Naive thymus-derived CD4-positive, alpha-beta T cell (primary cell): ENCODE results near the gene SPART. TPM values are rescaled to one million over a fixed set of nuclear protein-coding genes. Genes with fewer than 3 reads are reported as not detected.

ENCODE experiments used
- ATAC-seq: fragments of 150-1000 bp; cut with Tn5 transposase; 2 replicates; pipeline ENCODE4 v1.10.0; 2021; ENCODE audit warnings: mild to moderate bottlenecking, moderate library complexity
- CTCF ChIA-PET: fragments of 350-600 bp; sonication (Branson Sonifier 250); formaldehyde crosslinking; loops from one replicate; lab custom pipeline; 2021; ENCODE audit warnings: antibody characterized with exemption; lab: Charles Lee
- POLR2A ChIA-PET: fragments of 350-600 bp; sonication (Branson Sonifier 250); formaldehyde crosslinking; loops from one replicate; lab custom pipeline; 2021; ENCODE audit warnings: antibody characterized with exemption, inconsistent platforms; lab: Charles Lee
- DNase-seq, 9 donors: peaks; one replicate each; pipeline versions ENCODE4 v3.0.0 to v3.0.0-alpha.2; 2020 to 2022; ENCODE audit warnings: mixed read lengths in 1 of 9
- H3K27ac ChIP-seq: one replicate; pipeline ENCODE4 v1.7.0; 2013; ENCODE audit warnings: mild to moderate bottlenecking, low read depth, low read length, moderate library complexity
- H3K27me3 ChIP-seq, 2 donors: one replicate each; pipeline ENCODE4 v1.7.0; 2013; ENCODE audit warnings: low read length in 2 of 2, mild to moderate bottlenecking in 2 of 2, moderate library complexity in 2 of 2; ENCODE audit not compliant: control insufficient read depth in 2 of 2, insufficient read depth in 2 of 2
- H3K36me3 ChIP-seq, 3 experiments: 1 replicate in 2 of 3; 2 replicates in 1 of 3; pipeline ENCODE4 v1.7.0; 2013; ENCODE audit warnings: low read length in 3 of 3, mild to moderate bottlenecking in 3 of 3, moderate library complexity in 1 of 3; ENCODE audit not compliant: insufficient read depth in 3 of 3, control insufficient read depth in 2 of 3
- H3K4me1 ChIP-seq, 2 donors: one replicate each; pipeline ENCODE4 v1.7.0; 2013; ENCODE audit warnings: low read length in 2 of 2, mild to moderate bottlenecking in 2 of 2, moderate library complexity in 1 of 2; ENCODE audit not compliant: control insufficient read depth in 2 of 2, insufficient read depth in 2 of 2
- H3K4me3 ChIP-seq: 2 replicates; pipeline ENCODE4 v1.7.0; 2013; ENCODE audit warnings: mild to moderate bottlenecking, low read length
- H3K9me3 ChIP-seq, 3 experiments: 1 replicate in 2 of 3; 2 replicates in 1 of 3; pipeline ENCODE4 v1.7.0; 2013; ENCODE audit warnings: low read length in 3 of 3; ENCODE audit not compliant: control insufficient read depth in 2 of 3
- H3K27ac Mint-ChIP-seq, 9 donors: one replicate each; pipeline ENCODE4 v1.8.0; 2020 to 2022; ENCODE audit warnings: mixed read lengths in 9 of 9, mild to moderate bottlenecking in 8 of 9, moderate library complexity in 5 of 9, inconsistent platforms in 2 of 9
- H3K27me3 Mint-ChIP-seq, 5 donors: one replicate each; pipeline ENCODE4 v1.8.0; 2021 to 2022; ENCODE audit warnings: mixed read lengths in 5 of 5, mild to moderate bottlenecking in 1 of 5
- H3K36me3 Mint-ChIP-seq, 5 donors: one replicate each; pipeline ENCODE4 v1.8.0; 2020 to 2022; ENCODE audit warnings: mixed read lengths in 5 of 5, mild to moderate bottlenecking in 3 of 5, inconsistent platforms in 1 of 5
- H3K4me1 Mint-ChIP-seq, 7 donors: one replicate each; pipeline ENCODE4 v1.8.0; 2020 to 2022; ENCODE audit warnings: mixed read lengths in 7 of 7, mild to moderate bottlenecking in 3 of 7, inconsistent platforms in 1 of 7
- H3K4me3 Mint-ChIP-seq, 10 donors: one replicate each; pipeline ENCODE4 v1.8.0; 2020 to 2022; ENCODE audit warnings: mild to moderate bottlenecking in 10 of 10, mixed read lengths in 10 of 10, moderate library complexity in 6 of 10, inconsistent platforms in 2 of 10
- H3K9me3 Mint-ChIP-seq, 11 donors: one replicate each; pipeline ENCODE4 v1.8.0; 2020 to 2022; ENCODE audit warnings: mixed read lengths in 11 of 11, mild to moderate bottlenecking in 4 of 11, inconsistent platforms in 1 of 11, moderate library complexity in 1 of 11
- intact Hi-C, 2 donors: fragments of 100-400 bp; cut with micrococcal nuclease; formaldehyde crosslinking; loops; one replicate each; pipeline ENCODE4 v1.15.1; 2023
- polyA plus RNA-seq, 2 donors: library from polyadenylated mRNA; unstranded; fragments of 300-500 nt; fragmentation: Illumina TruSeq; gene quantifications; one replicate each; pipeline ENCODE4 v1.2.3, GENCODE V29; 2021
- total RNA-seq, 6 experiments: library from RNA in 5 of 6; stranded (reverse) in 5 of 6; gene quantifications; 1 replicate in 5 of 6; 2 replicates in 1 of 6; pipeline ENCODE4 v1.2.3 and lab custom pipeline; 2021 to 2026

SPART gene
- total and polyA plus RNA-seq, 7 experiments from 2014 or later: 24.8 to 67.5 (median 39.6) TPM

DNA sequence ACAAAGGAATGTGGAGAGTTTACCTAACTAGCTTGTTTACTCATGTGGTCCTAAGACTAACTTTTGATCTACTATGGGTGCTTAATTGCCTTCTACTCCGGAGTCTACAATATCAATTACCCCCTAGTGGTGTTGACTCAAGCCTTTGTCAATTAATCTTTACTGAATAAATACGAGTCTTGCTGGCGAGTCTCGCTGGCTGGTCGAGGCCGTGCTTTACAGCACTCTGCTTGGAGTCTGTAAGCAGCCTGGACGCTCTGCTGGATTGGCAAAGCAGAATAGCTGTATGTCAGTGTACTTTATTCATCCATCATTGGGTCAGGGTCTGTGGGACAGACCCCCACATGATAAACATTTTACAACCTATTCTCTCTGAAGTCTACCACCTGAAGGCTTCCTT lies 9.9 kb upstream of the SPART start:
- no peak for DNase-seq
- ChIA-PET POLR2A (no interaction called here), CTCF (no interaction called here)
- H3K4me3 Mint-ChIP-seq: no peak overlapping the region
- H3K27ac Mint-ChIP-seq: no peak overlapping the region
- intact Hi-C loops: no loop called here
- no peaks in the 10 kb centered on the region for H3K9me3 Mint-ChIP-seq
- Histone ChIP-seq H3K4me1 (no peaks in the 10 kb centered on the region), H3K27ac (no peak overlapping the region), H3K27me3 (no peaks in the 10 kb centered on the region), H3K9me3 (no peaks in the 10 kb centered on the region), H3K36me3 (no peaks in the 10 kb centered on the region), H3K4me3 (no peak overlapping the region)
- no peak for ATAC-seq
- H3K36me3 Mint-ChIP-seq: no peaks in the 10 kb centered on the region
- H3K4me1 Mint-ChIP-seq: peaks cover 0 to 8% (median 0%) of the 10 kb centered on the region in 7 donors
- H3K27me3 Mint-ChIP-seq: peaks cover 0 to 19% (median 8%) of the 10 kb centered on the region in 5 donors

- Histone ChIP-seq H3K36me3 (no peaks in the 10 kb centered on the region), H3K9me3 (no peaks in the 10 kb centered on the region), H3K27me3 (no peaks in the 10 kb centered on the region), H3K4me3 (no peak overlapping the region), H3K27ac (no peak overlapping the region), H3K4me1 (no peaks in the 10 kb centered on the region)
- Mint-ChIP-seq H3K36me3 (no peaks in the 10 kb centered on the region), H3K4me1 (peaks cover 0 to 8% (median 0%) of the 10 kb centered on the region in 7 donors), H3K9me3 (no peaks in the 10 kb centered on the region), H3K4me3 (no peak overlapping the region), H3K27ac (no peak overlapping the region), H3K27me3 (peaks cover 0 to 15% (median 8%) of the 10 kb centered on the region in 5 donors)
- no peak for DNase-seq
- no peak for ATAC-seq
- ChIA-PET POLR2A (no interaction called here), CTCF (no interaction called here)
- intact Hi-C loops: no loop called here
Measured at GRCh38 chr13:36355632-36356031, 9.4 kb upstream of the SPART start.

- CTCF ChIA-PET: no interaction called here
- Histone ChIP-seq H3K4me1 (no peaks in the 10 kb centered on the region), H3K27ac (no peak overlapping the region), H3K27me3 (no peaks in the 10 kb centered on the region), H3K36me3 (no peaks in the 10 kb centered on the region), H3K4me3 (no peak overlapping the region), H3K9me3 (no peaks in the 10 kb centered on the region)
- ATAC-seq (no peak), DNase-seq (no peak)
- POLR2A ChIA-PET: no interaction called here
- Mint-ChIP-seq H3K4me3 (no peak overlapping the region), H3K27ac (no peak overlapping the region), H3K9me3 (no peaks in the 10 kb centered on the region), H3K36me3 (no peaks in the 10 kb centered on the region), H3K4me1 (peaks cover 0 to 8% (median 0%) of the 10 kb centered on the region in 7 donors), H3K27me3 (peaks cover 0 to 15% (median 8%) of the 10 kb centered on the region in 5 donors)
- intact Hi-C loops: no loop called here
Measured at GRCh38 chr13:36354842-36355623, 8.8 kb upstream of the SPART start.

GRCh38 chr13:36353001-36353400 lies 6.8 kb upstream of the SPART start:
- DNase-seq: no peak
- Mint-ChIP-seq H3K4me3 (no peak overlapping the region), H3K9me3 (no peaks in the 10 kb centered on the region), H3K36me3 (no peaks in the 10 kb centered on the region), H3K27ac (no peak overlapping the region), H3K27me3 (peaks cover 0 to 15% (median 8%) of the 10 kb centered on the region in 5 donors), H3K4me1 (peaks cover 0 to 8% (median 0%) of the 10 kb centered on the region in 7 donors)
- CTCF ChIA-PET: interaction anchor here (0.6 kb wide), 1 partner anchor 49 kb away, joined by 4 read pairs; no protein-coding TSS in a partner anchor
- POLR2A ChIA-PET: no interaction called here
- ATAC-seq: no peak
- H3K27ac ChIP-seq: no peak overlapping the region
- intact Hi-C loops: no loop called here
- H3K27me3 ChIP-seq: no peaks in the 10 kb centered on the region
- no peak overlapping the region for H3K4me3 ChIP-seq
- no peaks in the 10 kb centered on the region for H3K4me1 ChIP-seq
- no peaks in the 10 kb centered on the region for H3K9me3 ChIP-seq
- no peaks in the 10 kb centered on the region for H3K36me3 ChIP-seq

DNA sequence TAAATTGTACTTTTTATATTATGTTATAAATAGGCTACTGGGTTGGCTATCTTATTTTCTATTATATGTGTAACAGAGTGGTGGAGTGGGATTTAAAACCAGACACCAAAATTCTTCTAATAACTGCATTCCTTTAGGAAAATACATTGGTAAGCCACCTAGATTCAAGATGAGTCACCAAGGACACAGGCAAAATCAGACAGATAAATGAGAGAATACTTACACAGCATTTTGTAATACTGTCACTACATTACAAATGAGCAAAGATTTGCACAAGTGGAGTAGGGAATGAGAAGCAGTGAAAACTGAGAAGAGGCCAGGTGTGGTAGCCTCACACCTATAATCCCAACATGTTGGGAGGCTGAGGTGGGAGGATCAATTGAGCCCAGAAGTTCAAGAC lies 6.2 kb upstream of the SPART start:
- DNase-seq (no peak), ATAC-seq (no peak)
- no peaks in the 10 kb centered on the region for H3K9me3 Mint-ChIP-seq
- intact Hi-C loops: no loop called here
- no peak overlapping the region for H3K27ac Mint-ChIP-seq
- CTCF ChIA-PET: no interaction called here
- H3K27me3 Mint-ChIP-seq: peaks cover 0 to 15% (median 8%) of the 10 kb centered on the region in 5 donors
- no peak overlapping the region for H3K4me3 ChIP-seq
- no peaks in the 10 kb centered on the region for H3K4me1 ChIP-seq
- no peaks in the 10 kb centered on the region for H3K36me3 Mint-ChIP-seq
- H3K27ac ChIP-seq: no peak overlapping the region
- H3K27me3 ChIP-seq: no peaks in the 10 kb centered on the region
- no peaks in the 10 kb centered on the region for H3K36me3 ChIP-seq
- POLR2A ChIA-PET: no interaction called here
- peaks cover 0 to 8% (median 0%) of the 10 kb centered on the region in 7 donors for H3K4me1 Mint-ChIP-seq
- H3K9me3 ChIP-seq: no peaks in the 10 kb centered on the region
- H3K4me3 Mint-ChIP-seq: no peak overlapping the region

DNA sequence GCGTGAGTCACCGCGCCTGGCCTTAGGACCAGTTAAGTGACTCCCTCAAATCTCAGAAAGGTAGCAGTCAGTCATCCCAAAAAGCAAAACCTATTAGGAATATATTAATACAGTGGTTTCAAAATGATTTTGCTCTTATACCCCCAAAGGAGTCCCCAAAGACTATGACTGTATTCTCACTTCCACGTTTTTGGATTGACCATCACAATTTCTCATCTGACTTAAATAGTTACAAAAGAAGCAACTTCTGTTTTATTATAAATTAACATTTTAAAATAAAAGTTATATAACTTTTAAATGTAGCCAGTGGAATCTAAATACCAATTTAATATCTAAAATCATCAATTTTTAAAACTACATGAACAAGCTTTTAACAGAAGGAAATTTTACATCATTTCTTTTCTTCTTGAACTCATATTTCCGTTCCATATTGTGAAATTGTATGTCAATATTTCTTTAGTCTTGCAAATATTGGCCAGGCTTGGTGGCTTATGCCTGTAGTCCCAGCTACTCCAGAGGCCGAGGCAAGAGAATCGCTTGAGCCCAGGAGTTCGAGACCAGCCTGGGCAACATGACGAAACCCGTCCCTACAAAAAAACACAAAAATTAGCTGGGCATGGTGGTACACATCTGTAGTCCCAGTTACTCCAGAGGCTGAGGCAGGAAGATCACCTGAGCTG lies 1.5 kb upstream of the SPART start:
- CTCF ChIA-PET: interaction anchor here (1.2 to 2.5 kb wide), 2 partner anchors 47 to 388 kb away, joined by 3 to 17 read pairs; no protein-coding TSS in a partner anchor
- Histone ChIP-seq H3K36me3 (no peaks in the 10 kb centered on the region), H3K27ac (no peak overlapping the region), H3K27me3 (no peaks in the 10 kb centered on the region), H3K4me3 (no peak overlapping the region), H3K9me3 (no peaks in the 10 kb centered on the region), H3K4me1 (peaks cover 4 to 14% of the 10 kb centered on the region in 2 donors)
- peaks cover 0 to 2% (median 0%) of the 10 kb centered on the region in 11 donors for H3K9me3 Mint-ChIP-seq
- H3K27ac Mint-ChIP-seq: peak overlapping the region in 1 of 9 donors; percentile 97
- DNase-seq (no peak), ATAC-seq (no peak)
- H3K27me3 Mint-ChIP-seq: peaks cover 0 to 8% (median 0%) of the 10 kb centered on the region in 5 donors
- POLR2A ChIA-PET: interaction anchor here (0.7 kb wide), 1 partner anchor 653 kb away, joined by 4 read pairs; the partner anchor contains the start of gene EXOSC8
- H3K4me3 Mint-ChIP-seq: peak overlapping the region in 1 of 10 donors; percentile 34
- H3K36me3 Mint-ChIP-seq: peaks cover 0 to 4% (median 0%) of the 10 kb centered on the region in 5 donors
- intact Hi-C loops: loop anchor here (5.0 to 10.0 kb wide), 4 partner anchors 50 to 717 kb away; partner anchors contain the start of gene CCDC169 (in 1 of the 2)
- H3K4me1 Mint-ChIP-seq: peaks cover 15 to 30% (median 27%) of the 10 kb centered on the region in 7 donors
